ENCODE results near the gene MBD2. TPM values are rescaled to one million over a fixed set of nuclear protein-coding genes. Genes with fewer than 3 reads are reported as not detected.

The MBD2 gene
- total RNA-seq, 1 experiment from 2014 or later: 79.1 TPM

GRCh38 chr18:54148151-54148550 is 76.3 kb downstream of the MBD2 start:
- ATAC-seq (no peak; the same call in 1 of the 2 replicates), DNase-seq (ENCODE audit: low read depth, low spot score) (no peak)
- Histone ChIP-seq H3K27me3 (ENCODE audit: insufficient read depth, low read length) (no peaks in the 10 kb centered on the region), H3K79me2 (ENCODE audit: insufficient read depth, low read length) (no peaks in the 10 kb centered on the region), H3K9ac (ENCODE audit: low read length) (no peak overlapping the region), H3K4me2 (ENCODE audit: low read length) (peak overlapping the region; percentile 73), H3K36me3 (ENCODE audit: control insufficient read depth in 1 of 2, insufficient read depth in 2 of 2, low read length in 2 of 2) (no peaks in the 10 kb centered on the region), H3K4me3 (replicated peaks in 1 of 2; ENCODE audit: low read depth in 1 of 2, low read length in 2 of 2) (0 out of 4 replicates have a peak overlapping the region, but pooled peaks of 1 of the 2 experiments have one; percentile 44), H3K4me1 (ENCODE audit: control insufficient read depth in 1 of 2, insufficient read depth in 2 of 2, low read length in 2 of 2) (peaks cover 25 to 37% of the 10 kb centered on the region in 2 experiments), H2AFZ (ENCODE audit: low read depth, low read length, poor library complexity, severe bottlenecking) (no peak overlapping the region), H3K9me2 (ENCODE audit: insufficient read depth) (no peaks in the 10 kb centered on the region), H3K27ac (ENCODE audit: low read depth, low read length) (peak overlapping the region; percentile 74), H3K9me3 (ENCODE audit: control insufficient read depth in 1 of 2, insufficient read depth in 1 of 2, low read depth in 1 of 2, low read length in 2 of 2) (peaks cover 0 to 5% of the 10 kb centered on the region in 2 experiments; a peak in 1 of 4 replicates), H4K20me1 (ENCODE audit: insufficient read depth) (no peaks in the 10 kb centered on the region)
- POLR2A ChIA-PET: no interaction called here
- intact Hi-C loops (cut with micrococcal nuclease): loop anchor here (5.0 to 10.0 kb wide), 2 partner anchors 124 to 527 kb away; no protein-coding TSS in a partner anchor
- RAD21 ChIA-PET (ENCODE audit: low non-redundant PET in 1 of 2, low total read pairs in 2 of 2, uncharacterized antibody in 2 of 2, unreplicated experiment in 2 of 2): no interaction called here
- CTCF ChIA-PET: no interaction called here
- TF ChIP-seq SIN3A (IDR thresholded peaks at IDR 0.05; ENCODE audit: low read depth): no peak
- no peak for TF ChIP-seq CEBPB (IDR thresholded peaks at IDR 0.05; ENCODE audit: low read depth)
- no peak for TF ChIP-seq ATF3 (IDR thresholded peaks at IDR 0.05)
- TF ChIP-seq POLR2AphosphoS5 (IDR thresholded peaks at IDR 0.05; ENCODE audit: low read depth, low read length): no peak
- no peak for TF ChIP-seq SP1 (IDR thresholded peaks at IDR 0.05; ENCODE audit: low read depth)
- TF ChIP-seq ZNF274 (IDR thresholded peaks at IDR 0.05; ENCODE audit: low read depth, low read length): no peak
- no TSS peak for BruUV-seq (replicated peaks)

- Histone ChIP-seq H3K27ac (ENCODE audit: low read depth, low read length) (no peak overlapping the region), H3K36me3 (ENCODE audit: control insufficient read depth in 1 of 2, insufficient read depth in 2 of 2, low read length in 2 of 2) (no peaks in the 10 kb centered on the region), H2AFZ (ENCODE audit: low read depth, low read length, poor library complexity, severe bottlenecking) (no peak overlapping the region), H3K4me2 (ENCODE audit: low read length) (no peak overlapping the region), H3K4me3 (replicated peaks in 1 of 2; ENCODE audit: low read depth in 1 of 2, low read length in 2 of 2) (no peak overlapping the region), H3K27me3 (ENCODE audit: insufficient read depth, low read length) (no peaks in the 10 kb centered on the region), H3K79me2 (ENCODE audit: insufficient read depth, low read length) (no peaks in the 10 kb centered on the region), H3K9ac (ENCODE audit: low read length) (no peak overlapping the region), H4K20me1 (ENCODE audit: insufficient read depth) (no peaks in the 10 kb centered on the region), H3K4me1 (ENCODE audit: control insufficient read depth in 1 of 2, insufficient read depth in 2 of 2, low read length in 2 of 2) (peaks cover 25 to 37% of the 10 kb centered on the region in 2 experiments), H3K9me3 (ENCODE audit: control insufficient read depth in 1 of 2, insufficient read depth in 1 of 2, low read depth in 1 of 2, low read length in 2 of 2) (peaks cover 0 to 6% of the 10 kb centered on the region in 2 experiments; a peak in 1 of 4 replicates), H3K9me2 (ENCODE audit: insufficient read depth) (no peaks in the 10 kb centered on the region)
- POLR2A ChIA-PET: no interaction called here
- RAD21 ChIA-PET (ENCODE audit: low non-redundant PET in 1 of 2, low total read pairs in 2 of 2, uncharacterized antibody in 2 of 2, unreplicated experiment in 2 of 2): no interaction called here
- ATAC-seq: no peak
- DNase-seq (ENCODE audit: low read depth, low spot score): no peak
- CTCF ChIA-PET: no interaction called here
- no TSS peak for BruUV-seq (replicated peaks)
- intact Hi-C loops (cut with micrococcal nuclease): loop anchor here (5.0 to 10.0 kb wide), 2 partner anchors 125 to 527 kb away; no protein-coding TSS in a partner anchor
- TF ChIP-seq SP1 (IDR thresholded peaks at IDR 0.05; ENCODE audit: low read depth): no peak
- TF ChIP-seq CEBPB (IDR thresholded peaks at IDR 0.05; ENCODE audit: low read depth): no peak
- TF ChIP-seq ZNF274 (IDR thresholded peaks at IDR 0.05; ENCODE audit: low read depth, low read length): no peak
- no peak for TF ChIP-seq RAD21 (IDR thresholded peaks at IDR 0.05; ENCODE audit: low read depth)
- no peak for TF ChIP-seq ZFX (IDR thresholded peaks at IDR 0.05)
Measured at GRCh38 chr18:54147439-54147838, 77.0 kb downstream of the MBD2 start.

Measured in HCT116 (cell line).